Pancreas (tissue), 10 donors: Measurements from ENCODE around the gene SPAG16. TPM values are rescaled to one million over a fixed set of nuclear protein-coding genes. Genes with fewer than 3 reads are reported as not detected.

Source experiments
- ATAC-seq, 4 donors: fragments of 200-7000 bp; cut with Tn5 transposase; one replicate each; pipeline versions ENCODE4 v1.8.0 to v1.9.1; 2020; ENCODE audit warnings: mild to moderate bottlenecking in 4 of 4, moderate library complexity in 4 of 4
- DNase-seq, 6 donors: peaks; one replicate each; pipeline ENCODE4 v3.0.0-alpha.2; 2020
- FAIRE-seq: peaks from 2 replicates; lab custom pipeline; 2012; peaks lifted over from hg19 to GRCh38; lab: Jason Lieb, UNC
- H3K27ac ChIP-seq, 4 donors: fragments of 200-600 bp; sonication (generic); 1 replicate in 3 of 4; 2 replicates in 1 of 4; pipeline versions ENCODE4 v1.5.0 to v1.8.0; 2020
- H3K27me3 ChIP-seq, 4 donors: fragments of 200-600 bp; one replicate each; pipeline ENCODE4 v1.8.0; 2021
- H3K36me3 ChIP-seq, 3 donors: fragments of 200-600 bp; sonication (generic) in 1 of 3; one replicate each; pipeline versions ENCODE4 v1.5.0 to v1.8.0; 2020 to 2021
- H3K4me1 ChIP-seq, 3 donors: fragments of 200-600 bp; one replicate each; pipeline ENCODE4 v1.8.0; 2021
- H3K4me3 ChIP-seq, 4 donors: fragments of 200-600 bp; sonication (generic) in 2 of 4; one replicate each; pipeline versions ENCODE4 v1.5.0 to v1.8.0; 2020 to 2021
- H3K9me3 ChIP-seq, 4 donors: fragments of 200-600 bp; one replicate each; pipeline ENCODE4 v1.8.0; 2021
- CTCF ChIP-seq, 4 donors: fragments of 200-600 bp; sonication (generic) in 3 of 4; IDR thresholded peaks; one replicate each; pipeline versions ENCODE4 v1.5.0 to v1.8.0; 2021; ENCODE audit warnings: antibody characterized with exemption in 4 of 4
- WGBS, 2 donors: extraction: QIAGEN DNeasy Blood & Tissue Kit; methylation state at CpG; one replicate each; pipeline ENCODE4 v1.1.7; 2013; 5-methylcytosine and 5-hydroxymethylcytosine counted together
- intact Hi-C, 3 donors: fragments of 100-400 bp; cut with DNase I; formaldehyde crosslinking; loops; one replicate each; pipeline versions ENCODE4 v1.11.1 to v1.14.2; 2022
- polyA plus RNA-seq, 2 donors: library from polyadenylated mRNA; stranded (reverse); fragments of 200-250 nt; gene quantifications; one replicate each; pipeline ENCODE4 v1.2.3, GENCODE V29; 2013
- total RNA-seq, 6 donors: library from RNA; stranded (reverse); fragmentation: NEBNext Ultra II Directional in 4 of 6; extraction: Animal tissue kit (Norgen Biotek cat#: 25700) in 4 of 6; gene quantifications; one replicate each; pipeline versions ENCODE4 v1.2.1 to v1.2.4, GENCODE V29; 2021 to 2023
- donor health status: healthy with polysubstance abuse.
- donor health status: DM: no; HTN: no; CAD: no; lungs with moderate emphysema.
- donor health status: DM: no; HTN: no; CAD: no.
- donor health status: control.
- donor health status: control.
- donor health status: Bipolar disorder and iron deficiency.
- donor health status: DM: yes; HTN: yes; CAD: no.
- donor health status: DM: no; HTN: no; CAD: no.
- donor health status: DM: no; HTN: no; CAD: no.
- donor health status: DM: yes; HTN: yes; CAD: no.

SPAG16 gene
- total and polyA plus RNA-seq, 8 donors: 9.7 to 25.7 (median 11.7) TPM

DNA sequence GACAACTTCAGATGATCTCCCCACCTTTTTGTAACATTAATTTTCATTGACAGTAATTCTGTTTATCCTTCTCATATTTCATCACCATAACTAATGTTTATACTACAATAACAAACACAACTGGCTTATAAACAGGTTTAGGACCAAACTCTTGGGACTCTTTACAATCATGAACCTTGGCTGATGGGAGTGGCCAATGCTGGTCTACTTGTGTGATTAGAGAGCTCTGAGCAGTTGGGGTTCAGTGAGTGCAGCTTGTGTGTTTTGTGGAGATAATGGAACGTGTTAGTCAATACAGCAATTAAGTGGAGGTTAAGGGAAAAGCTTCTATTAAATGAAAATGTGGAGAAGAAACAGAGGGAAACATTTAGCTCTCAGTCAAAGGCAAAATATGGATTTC lies 207.1 kb downstream of the SPAG16 start:
- no peak for ATAC-seq
- no peak overlapping the region for H3K27ac ChIP-seq
- intact Hi-C loops: no loop called here
- TF ChIP-seq CTCF (IDR thresholded peaks at IDR 0.05): no peak
- no peak for DNase-seq
- H3K4me1 ChIP-seq: no peaks in the 10 kb centered on the region
- no peaks in the 10 kb centered on the region for H3K27me3 ChIP-seq
- no peak for FAIRE-seq
- H3K4me3 ChIP-seq: no peak overlapping the region
- 37 to 53% methylated on average over 1 of the region's 1 CpG for WGBS, 2 donors
- H3K9me3 ChIP-seq: no peaks in the 10 kb centered on the region
- no peaks in the 10 kb centered on the region for H3K36me3 ChIP-seq

DNA sequence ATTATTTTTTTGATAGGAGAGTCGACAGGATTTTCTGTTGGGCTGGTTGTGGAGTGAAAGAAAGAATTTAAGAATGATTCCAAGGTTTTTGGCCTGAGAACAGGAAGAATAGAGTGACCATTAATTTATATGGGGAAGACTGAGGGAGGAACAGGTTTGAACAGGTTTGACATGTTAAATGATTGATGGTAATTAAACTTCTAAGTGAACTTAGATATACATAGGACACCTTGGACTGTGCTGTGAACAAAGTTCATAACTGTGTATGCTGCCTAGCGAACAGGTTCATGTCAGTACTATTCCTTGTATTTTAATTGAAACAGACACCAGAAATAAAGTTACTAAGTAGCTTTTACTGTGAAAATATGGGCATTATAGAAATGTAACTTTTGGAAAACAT lies 212.0 kb downstream of the SPAG16 start:
- Histone ChIP-seq H3K4me1 (no peaks in the 10 kb centered on the region), H3K27me3 (no peaks in the 10 kb centered on the region), H3K36me3 (no peaks in the 10 kb centered on the region), H3K27ac (no peak overlapping the region), H3K9me3 (no peaks in the 10 kb centered on the region), H3K4me3 (no peak overlapping the region)
- ATAC-seq: no peak
- no peak for TF ChIP-seq CTCF (IDR thresholded peaks at IDR 0.05)
- intact Hi-C loops: no loop called here
- WGBS, 2 donors: 51 to 53% methylated on average over 2 of the region's 2 CpGs
- FAIRE-seq: no peak
- DNase-seq: no peak

GRCh38 chr2:213500881-213501280 lies 216.6 kb downstream of the SPAG16 start:
- WGBS, 2 donors: 80 to 97% methylated on average over 1 of the region's 1 CpG

GRCh38 chr2:213524164-213524563 lies 239.9 kb downstream of the SPAG16 start:
- Histone ChIP-seq H3K27me3 (no peaks in the 10 kb centered on the region), H3K27ac (no peak overlapping the region), H3K4me1 (no peaks in the 10 kb centered on the region), H3K9me3 (no peaks in the 10 kb centered on the region), H3K36me3 (no peaks in the 10 kb centered on the region), H3K4me3 (no peak overlapping the region)
- no peak for DNase-seq
- intact Hi-C loops: no loop called here
- FAIRE-seq: no peak
- no peak for ATAC-seq
- TF ChIP-seq CTCF (IDR thresholded peaks at IDR 0.05): no peak

More at GRCh38 chr2:213500881-213501280, 216.6 kb downstream of the SPAG16 start:
- ATAC-seq: no peak
- H3K4me3 ChIP-seq: no peak overlapping the region
- no peaks in the 10 kb centered on the region for H3K4me1 ChIP-seq
- no peak overlapping the region for H3K27ac ChIP-seq
- TF ChIP-seq CTCF (IDR thresholded peaks at IDR 0.05): no peak
- intact Hi-C loops: no loop called here
- DNase-seq: no peak
- no peaks in the 10 kb centered on the region for H3K9me3 ChIP-seq
- no peaks in the 10 kb centered on the region for H3K27me3 ChIP-seq
- FAIRE-seq: no peak
- H3K36me3 ChIP-seq: no peaks in the 10 kb centered on the region

DNA sequence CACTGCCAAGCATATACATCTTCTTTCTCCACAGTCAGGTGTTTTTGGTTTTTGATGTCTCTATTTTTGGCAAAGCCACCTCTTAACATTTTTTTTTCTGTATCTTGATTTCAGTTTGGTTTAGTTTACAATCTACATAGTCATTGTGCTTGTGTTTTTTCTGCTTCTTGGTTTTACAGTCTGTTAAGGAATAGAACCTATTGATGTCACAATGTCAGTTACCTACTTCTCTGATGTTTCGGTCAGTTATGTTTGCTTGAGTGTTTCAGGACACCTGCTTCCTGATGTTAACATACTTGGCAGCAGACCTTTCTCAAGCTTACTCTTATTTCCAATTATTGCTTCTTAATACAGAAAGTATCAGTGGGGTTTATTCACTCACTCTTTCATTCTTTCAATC lies 253.3 kb downstream of the SPAG16 start:
- Histone ChIP-seq H3K4me3 (no peak overlapping the region), H3K36me3 (no peaks in the 10 kb centered on the region), H3K4me1 (no peaks in the 10 kb centered on the region), H3K9me3 (no peaks in the 10 kb centered on the region), H3K27ac (no peak overlapping the region), H3K27me3 (no peaks in the 10 kb centered on the region)
- intact Hi-C loops: no loop called here
- TF ChIP-seq CTCF (IDR thresholded peaks at IDR 0.05): no peak
- ATAC-seq (no peak), FAIRE-seq (no peak), DNase-seq (no peak)
- WGBS, 2 donors: 70 to 85% methylated on average over 1 of the region's 1 CpG
